Neural crest cell (in vitro differentiated cells): ENCODE data around the gene AGAP3. TPM values are rescaled to one million over a fixed set of nuclear protein-coding genes. Genes with fewer than 3 reads are reported as not detected.

Source experiments
- DNase-seq: peaks from one replicate; pipeline ENCODE4 v3.0.0; 2021; ENCODE audit warnings: low read depth, mixed read lengths, low spot score
- H3K27ac Mint-ChIP-seq: one replicate; pipeline ENCODE4 v1.8.0; 2021; ENCODE audit warnings: mild to moderate bottlenecking, mixed read lengths; ENCODE audit not compliant: unreplicated experiment
- H3K27me3 Mint-ChIP-seq: 2 replicates; pipeline ENCODE4 v1.8.0; 2021; ENCODE audit warnings: low read depth, mild to moderate bottlenecking, mixed read lengths
- H3K36me3 Mint-ChIP-seq: 2 replicates; pipeline ENCODE4 v1.8.0; 2021; ENCODE audit warnings: low read depth, mild to moderate bottlenecking, mixed read lengths
- H3K4me1 Mint-ChIP-seq: 2 replicates; pipeline ENCODE4 v1.8.0; 2021; ENCODE audit warnings: mixed read lengths
- H3K4me3 Mint-ChIP-seq: one replicate; pipeline ENCODE4 v1.8.0; 2021; ENCODE audit warnings: mild to moderate bottlenecking, mixed read lengths
- H3K9me3 Mint-ChIP-seq: 2 replicates; pipeline ENCODE4 v1.8.0; 2021; ENCODE audit warnings: mixed read lengths
- total RNA-seq: library from RNA; stranded (reverse); gene quantifications from 2 replicates; pipeline ENCODE4 v1.2.1, GENCODE V29; 2021
- TF ChIP-seq, protein P1 (sequence below): fragments of 200-600 bp; sonication (generic); conservative IDR thresholded peaks from 2 replicates; pipeline ENCODE4 v1.5.0; 2021; ENCODE audit warnings: antibody characterized with exemption, mild to moderate bottlenecking

Gene AGAP3
- total RNA-seq, 1 donor from 2014 or later = 139 TPM

DNA sequence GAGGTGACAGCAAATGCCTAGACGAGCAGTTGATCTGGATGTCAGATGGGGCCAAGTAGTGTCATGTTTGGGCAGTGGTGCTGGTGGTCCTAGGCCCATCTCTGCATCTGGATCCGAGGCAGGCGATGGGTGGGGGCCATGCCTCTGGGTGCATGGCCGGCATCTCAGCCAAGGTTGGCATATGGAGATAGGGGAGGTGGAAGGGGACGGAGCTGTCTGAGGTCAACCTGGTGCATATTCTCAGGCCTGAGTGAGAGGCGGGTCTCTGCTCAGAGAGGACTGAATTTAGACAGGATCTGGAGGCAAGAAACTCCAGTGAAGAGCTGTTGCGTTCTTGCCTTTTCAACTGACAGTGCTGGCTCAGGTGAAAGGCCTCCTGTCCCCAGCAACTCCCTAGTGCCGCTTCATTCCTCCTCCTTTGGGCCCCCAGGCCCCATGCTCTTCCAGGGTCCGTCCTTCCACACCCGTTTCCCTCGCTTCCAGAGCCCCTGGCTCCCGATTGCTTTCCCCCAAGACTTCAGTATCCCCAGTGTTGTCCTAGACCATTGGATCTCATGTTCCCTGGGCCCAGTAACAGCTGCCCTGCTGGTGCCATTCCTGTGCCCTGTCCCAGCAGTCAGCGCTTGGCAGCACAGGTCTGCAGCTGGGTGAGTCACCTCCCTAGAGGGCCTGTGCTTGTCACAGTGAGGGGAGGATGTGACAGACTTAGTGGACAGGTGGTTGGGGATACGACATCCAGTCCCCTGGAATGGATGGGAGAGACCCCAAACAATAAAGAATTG lies 48.7 kb downstream of the AGAP3 start:
- no peaks in the 10 kb centered on the region for H3K27me3 Mint-ChIP-seq
- peak overlapping the region; percentile 29 for H3K4me3 Mint-ChIP-seq
- DNase-seq = no peak
- peaks cover 6% of the 10 kb centered on the region for H3K36me3 Mint-ChIP-seq
- TF ChIP-seq, protein P1, sequence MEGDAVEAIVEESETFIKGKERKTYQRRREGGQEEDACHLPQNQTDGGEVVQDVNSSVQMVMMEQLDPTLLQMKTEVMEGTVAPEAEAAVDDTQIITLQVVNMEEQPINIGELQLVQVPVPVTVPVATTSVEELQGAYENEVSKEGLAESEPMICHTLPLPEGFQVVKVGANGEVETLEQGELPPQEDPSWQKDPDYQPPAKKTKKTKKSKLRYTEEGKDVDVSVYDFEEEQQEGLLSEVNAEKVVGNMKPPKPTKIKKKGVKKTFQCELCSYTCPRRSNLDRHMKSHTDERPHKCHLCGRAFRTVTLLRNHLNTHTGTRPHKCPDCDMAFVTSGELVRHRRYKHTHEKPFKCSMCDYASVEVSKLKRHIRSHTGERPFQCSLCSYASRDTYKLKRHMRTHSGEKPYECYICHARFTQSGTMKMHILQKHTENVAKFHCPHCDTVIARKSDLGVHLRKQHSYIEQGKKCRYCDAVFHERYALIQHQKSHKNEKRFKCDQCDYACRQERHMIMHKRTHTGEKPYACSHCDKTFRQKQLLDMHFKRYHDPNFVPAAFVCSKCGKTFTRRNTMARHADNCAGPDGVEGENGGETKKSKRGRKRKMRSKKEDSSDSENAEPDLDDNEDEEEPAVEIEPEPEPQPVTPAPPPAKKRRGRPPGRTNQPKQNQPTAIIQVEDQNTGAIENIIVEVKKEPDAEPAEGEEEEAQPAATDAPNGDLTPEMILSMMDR = no peak
- peaks cover 10% of the 10 kb centered on the region for H3K4me1 Mint-ChIP-seq
- H3K9me3 Mint-ChIP-seq = no peaks in the 10 kb centered on the region
- H3K27ac Mint-ChIP-seq = peak overlapping the region; percentile 92

DNA sequence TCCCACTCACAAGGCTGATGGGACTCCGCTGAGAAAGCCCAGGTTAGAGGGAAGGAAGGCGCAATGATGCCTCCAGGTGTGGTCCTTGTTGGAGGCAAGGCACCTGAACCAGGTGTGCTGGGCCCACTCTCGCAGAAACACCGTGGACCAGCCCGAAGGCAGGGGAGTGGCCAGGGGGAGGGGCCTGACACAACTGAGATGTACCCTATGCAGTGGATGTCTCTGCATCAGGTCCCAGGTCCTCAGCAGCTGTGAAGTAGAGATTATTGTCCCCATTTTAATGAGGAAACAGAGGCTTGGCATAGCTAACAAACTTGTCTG lies 49.2 kb downstream of the AGAP3 start:
- TF ChIP-seq, protein P1 = no peak
- peak overlapping the region; percentile 29 for H3K4me3 Mint-ChIP-seq
- H3K9me3 Mint-ChIP-seq = no peaks in the 10 kb centered on the region
- H3K36me3 Mint-ChIP-seq = peaks cover 6% of the 10 kb centered on the region
- H3K4me1 Mint-ChIP-seq = peaks cover 11% of the 10 kb centered on the region
- DNase-seq = no peak
- H3K27ac Mint-ChIP-seq = no peak overlapping the region
- H3K27me3 Mint-ChIP-seq = no peaks in the 10 kb centered on the region

DNA sequence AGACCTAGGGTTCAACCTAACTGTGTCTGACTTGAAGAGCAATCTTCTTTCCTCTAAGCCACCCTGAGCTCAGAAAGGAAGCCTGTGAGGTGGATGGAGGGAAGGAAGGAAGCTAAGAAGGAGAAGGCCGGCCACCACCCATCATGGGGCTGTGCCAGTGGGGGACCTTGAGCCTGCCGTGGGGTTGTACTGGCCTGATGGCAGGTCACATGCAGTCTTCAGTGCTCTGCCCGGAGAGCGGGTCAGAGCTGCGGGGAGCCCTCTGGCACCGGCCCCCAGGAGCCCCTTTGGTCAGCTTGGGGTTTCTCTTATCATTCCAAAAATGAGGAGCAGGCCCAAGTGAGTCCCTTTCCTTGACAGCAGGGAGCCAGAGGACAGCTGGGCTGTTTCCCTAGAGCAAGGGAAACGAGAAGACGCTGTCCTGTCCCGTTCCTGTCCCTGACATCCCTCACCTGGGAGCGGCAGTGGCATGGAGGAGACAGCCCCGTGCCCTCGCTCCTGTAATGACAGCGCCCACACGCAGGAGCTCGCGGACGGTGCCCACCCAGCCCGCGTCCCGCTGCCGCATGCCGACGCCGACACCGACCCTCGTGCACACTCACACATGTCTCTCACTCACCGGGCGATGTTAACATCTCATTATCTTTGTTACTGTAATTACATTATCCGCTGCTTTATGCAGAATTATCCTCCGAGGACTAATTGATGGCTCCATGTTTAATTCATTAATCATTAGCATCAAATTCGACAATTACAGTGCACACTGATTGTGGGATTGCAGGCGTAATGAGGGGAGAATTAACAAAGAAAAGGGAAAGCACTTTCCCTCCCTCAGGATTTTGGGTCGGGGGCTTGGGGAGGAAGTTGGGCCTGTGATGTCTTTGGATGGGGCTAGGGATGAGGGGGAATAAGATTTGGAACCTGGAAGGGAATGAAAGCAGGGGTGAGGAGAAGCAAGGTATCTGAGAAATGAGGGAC lies 49.9 kb downstream of the AGAP3 start:
- Mint-ChIP-seq H3K27ac (peak overlapping the region; percentile 19), H3K4me1 (peaks cover 17% of the 10 kb centered on the region), H3K9me3 (no peaks in the 10 kb centered on the region), H3K36me3 (peaks cover 6% of the 10 kb centered on the region), H3K27me3 (no peaks in the 10 kb centered on the region), H3K4me3 (peak overlapping the region; percentile 4)
- no peak for DNase-seq
- TF ChIP-seq, protein P1 = no peak

DNA sequence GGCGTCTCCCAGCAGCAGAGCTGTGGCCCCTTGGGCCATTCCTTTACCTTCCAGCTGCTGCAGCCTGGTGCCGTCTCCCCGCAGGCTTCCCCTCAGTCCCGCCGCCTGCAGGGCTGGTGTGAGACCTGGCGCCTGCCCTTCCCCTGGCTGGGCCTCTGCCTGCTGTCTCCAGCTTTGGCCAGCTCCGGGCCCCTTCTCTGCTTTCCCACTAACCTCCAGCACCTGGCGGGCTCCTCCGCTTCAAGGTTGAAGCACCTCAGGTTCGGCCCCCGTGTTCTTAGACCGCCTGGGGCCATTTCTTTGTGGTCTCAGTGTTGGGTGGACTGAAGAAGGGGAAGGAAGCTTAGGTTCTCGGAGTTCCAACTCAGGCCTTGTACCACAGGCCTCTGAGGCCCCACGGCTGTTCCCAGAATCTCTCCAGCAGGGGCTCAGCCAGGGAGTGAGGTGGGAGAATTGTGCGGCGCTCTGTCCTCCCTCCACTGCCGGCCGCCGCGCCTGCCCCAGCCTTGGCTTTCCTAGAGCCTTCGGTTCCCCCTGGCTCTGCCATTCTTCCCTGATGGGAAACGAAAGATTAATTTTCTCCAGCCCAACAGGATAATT lies 50.9 kb downstream of the AGAP3 start:
- peaks cover 6% of the 10 kb centered on the region for H3K36me3 Mint-ChIP-seq
- no peaks in the 10 kb centered on the region for H3K27me3 Mint-ChIP-seq
- DNase-seq = no peak
- no peaks in the 10 kb centered on the region for H3K9me3 Mint-ChIP-seq
- no peak overlapping the region for H3K27ac Mint-ChIP-seq
- no peak overlapping the region for H3K4me3 Mint-ChIP-seq
- peaks cover 28% of the 10 kb centered on the region for H3K4me1 Mint-ChIP-seq
- TF ChIP-seq, protein P1 = no peak

DNA sequence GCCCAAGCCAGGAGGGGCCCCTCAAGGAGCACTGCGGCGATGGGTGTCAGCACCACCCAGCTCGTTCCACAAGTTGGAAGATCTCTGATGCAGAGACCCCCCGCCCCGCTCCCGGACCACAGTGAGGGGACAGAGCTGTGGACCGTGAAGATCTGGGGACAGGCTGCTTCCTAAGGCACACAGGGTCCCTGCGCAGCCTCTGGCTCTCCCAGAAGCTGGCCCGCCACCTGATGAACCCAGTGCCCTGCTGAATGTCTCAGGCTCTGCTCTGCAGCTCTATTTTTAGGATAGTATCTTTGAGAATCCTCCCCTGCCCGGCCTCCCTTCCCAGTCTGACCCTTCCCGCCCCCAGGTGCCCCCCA lies 51.5 kb downstream of the AGAP3 start:
- Mint-ChIP-seq H3K36me3 (peaks cover 6% of the 10 kb centered on the region), H3K4me1 (peaks cover 34% of the 10 kb centered on the region), H3K4me3 (no peak overlapping the region), H3K27ac (no peak overlapping the region), H3K27me3 (no peaks in the 10 kb centered on the region), H3K9me3 (no peaks in the 10 kb centered on the region)
- TF ChIP-seq, protein P1 = no peak
- DNase-seq = no peak
